ENCODE measurements around the gene ACAN.
"Not testable (repeated sequence)": the region's sequence is repeated elsewhere in the genome, so short reads cannot be mapped to it uniquely, and the experiment has no call there.

The ACAN gene

GRCh38 chr15:88904624-88905327 lies 101.5 kb downstream of the ACAN start:
- DNase-seq = peak; percentile 27

GRCh38 chr15:88905576-88905975 lies 102.3 kb downstream of the ACAN start:
- no peak for DNase-seq

- DNase-seq = no peak
Observed at GRCh38 chr15:88906130-88906529, 102.9 kb downstream of the ACAN start.

DNA sequence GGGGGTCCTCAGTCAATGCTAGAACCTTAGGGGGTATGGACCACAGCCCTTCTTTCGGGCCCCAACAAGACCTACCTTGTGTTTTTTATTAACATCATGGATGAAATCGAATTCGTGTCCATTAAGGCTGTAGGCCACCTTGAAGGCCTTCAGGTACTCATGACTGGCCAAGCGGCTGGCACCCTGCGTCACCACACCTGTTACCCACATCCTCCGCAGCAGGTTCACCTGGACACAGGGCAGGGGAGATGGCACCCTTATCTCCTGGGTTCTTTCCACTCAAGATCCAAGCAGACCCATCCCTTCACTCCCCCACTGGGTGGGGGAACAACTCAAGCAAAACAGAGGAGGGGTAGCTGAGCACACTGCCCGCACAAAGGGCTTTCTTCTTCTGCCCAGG lies 103.3 kb downstream of the ACAN start:
- no peak for DNase-seq

GRCh38 chr15:88907111-88907510 lies 103.9 kb downstream of the ACAN start:
- DNase-seq = no peak

DNA sequence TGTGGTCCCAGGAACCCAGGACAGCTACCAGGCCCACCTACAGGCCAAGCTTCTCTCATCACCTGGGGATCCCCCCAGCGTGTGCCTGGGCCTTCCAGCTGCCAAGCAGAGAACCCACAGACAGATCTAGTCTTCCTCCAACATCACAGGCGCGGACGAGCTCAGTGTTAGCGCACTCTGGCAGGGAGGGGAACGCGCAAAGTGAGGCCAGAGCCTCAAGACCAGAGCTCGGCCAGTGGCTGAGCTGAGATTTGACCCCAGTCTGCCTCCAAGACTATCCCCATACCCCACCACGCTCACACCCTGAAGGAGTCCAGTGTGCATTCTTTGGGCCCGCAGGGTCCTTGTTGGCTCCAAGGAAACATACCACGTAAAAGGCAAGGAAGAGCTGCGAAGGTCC lies 104.9 kb downstream of the ACAN start:
- no peak for DNase-seq

GRCh38 chr15:88908697-88909621 lies 105.7 kb downstream of the ACAN start:
- no peak for DNase-seq

DNA sequence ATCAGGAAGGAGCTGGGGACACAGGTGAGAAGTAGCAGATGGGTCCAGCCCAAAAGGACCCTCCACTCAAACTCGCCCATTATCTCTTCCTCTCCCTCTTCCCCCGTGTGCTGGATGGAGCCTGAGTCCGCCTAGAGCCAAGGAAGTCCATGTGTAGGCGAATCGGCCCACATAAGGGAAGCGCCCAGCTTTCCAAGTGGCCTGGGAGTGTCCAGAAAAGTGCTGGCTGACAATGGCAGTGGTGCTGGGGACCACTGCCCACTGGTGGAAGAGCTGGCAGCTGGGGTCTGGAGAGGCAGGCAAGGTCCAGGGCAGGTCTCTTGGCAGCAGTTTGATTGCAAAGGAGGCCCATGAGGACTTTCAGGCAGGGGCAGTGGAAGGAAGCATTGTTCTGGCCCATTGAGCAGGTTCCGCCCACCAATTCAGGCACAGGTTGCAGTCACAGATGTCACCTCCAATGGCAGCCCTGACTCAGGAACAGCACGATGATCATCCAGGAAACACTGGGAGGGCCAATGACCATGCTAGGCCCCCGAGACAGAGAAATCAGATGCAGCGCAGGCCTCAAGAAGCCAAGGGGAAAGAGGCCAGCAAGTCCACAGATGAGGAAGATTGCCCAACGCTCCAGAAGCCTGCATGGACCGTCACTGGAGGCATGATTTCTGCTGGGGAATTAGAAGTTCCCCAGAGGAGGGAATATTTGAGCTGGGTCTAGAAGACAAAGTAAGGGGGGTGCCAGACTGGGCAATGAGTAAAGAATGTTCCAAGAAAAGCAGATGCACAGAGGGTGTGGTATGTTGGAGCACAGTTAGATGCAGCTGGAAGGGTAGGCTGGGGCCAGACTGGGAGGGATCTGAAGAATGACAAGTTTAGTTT lies 107.0 kb downstream of the ACAN start:
- no peak for DNase-seq

DNA sequence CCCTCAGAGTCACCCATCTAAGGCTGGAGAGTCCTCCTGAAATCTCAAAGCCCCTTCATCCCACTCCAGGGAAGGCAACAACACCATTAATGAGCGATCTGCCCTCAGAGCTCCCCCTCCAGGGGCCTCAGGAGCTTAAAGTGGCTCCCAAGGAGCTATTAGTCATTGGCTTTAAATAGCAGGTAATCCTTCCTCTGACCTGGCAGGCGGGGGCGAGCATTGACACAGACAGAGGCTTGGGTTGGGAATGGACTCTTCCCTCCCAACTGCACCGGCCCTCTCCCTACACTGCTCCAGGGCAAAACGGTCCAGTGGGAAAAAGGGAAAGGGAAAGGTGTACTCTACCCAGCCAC lies 108.5 kb downstream of the ACAN start:
- DNase-seq = no peak

DNA sequence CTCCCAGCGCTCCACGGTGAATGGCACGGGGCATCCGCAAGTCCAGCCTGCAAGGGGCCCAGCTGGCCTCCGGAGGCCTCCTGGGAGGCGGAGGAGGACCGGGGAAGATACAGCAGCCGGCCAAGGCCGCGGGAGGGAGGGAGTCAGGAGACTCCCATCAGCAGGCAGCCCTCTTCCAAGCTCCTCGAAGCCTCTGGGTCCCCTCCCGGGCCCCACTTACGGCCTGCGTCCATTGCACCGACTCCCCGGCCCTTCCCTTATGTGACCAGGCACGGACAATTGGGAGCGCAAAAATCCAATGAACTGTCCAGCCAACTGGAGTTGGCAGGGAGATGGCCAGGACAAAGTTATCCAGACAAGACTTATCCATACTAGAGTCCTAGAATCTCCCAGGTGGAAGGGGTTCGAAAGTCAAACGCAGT lies 109.3 kb downstream of the ACAN start:
- DNase-seq = no peak

DNA sequence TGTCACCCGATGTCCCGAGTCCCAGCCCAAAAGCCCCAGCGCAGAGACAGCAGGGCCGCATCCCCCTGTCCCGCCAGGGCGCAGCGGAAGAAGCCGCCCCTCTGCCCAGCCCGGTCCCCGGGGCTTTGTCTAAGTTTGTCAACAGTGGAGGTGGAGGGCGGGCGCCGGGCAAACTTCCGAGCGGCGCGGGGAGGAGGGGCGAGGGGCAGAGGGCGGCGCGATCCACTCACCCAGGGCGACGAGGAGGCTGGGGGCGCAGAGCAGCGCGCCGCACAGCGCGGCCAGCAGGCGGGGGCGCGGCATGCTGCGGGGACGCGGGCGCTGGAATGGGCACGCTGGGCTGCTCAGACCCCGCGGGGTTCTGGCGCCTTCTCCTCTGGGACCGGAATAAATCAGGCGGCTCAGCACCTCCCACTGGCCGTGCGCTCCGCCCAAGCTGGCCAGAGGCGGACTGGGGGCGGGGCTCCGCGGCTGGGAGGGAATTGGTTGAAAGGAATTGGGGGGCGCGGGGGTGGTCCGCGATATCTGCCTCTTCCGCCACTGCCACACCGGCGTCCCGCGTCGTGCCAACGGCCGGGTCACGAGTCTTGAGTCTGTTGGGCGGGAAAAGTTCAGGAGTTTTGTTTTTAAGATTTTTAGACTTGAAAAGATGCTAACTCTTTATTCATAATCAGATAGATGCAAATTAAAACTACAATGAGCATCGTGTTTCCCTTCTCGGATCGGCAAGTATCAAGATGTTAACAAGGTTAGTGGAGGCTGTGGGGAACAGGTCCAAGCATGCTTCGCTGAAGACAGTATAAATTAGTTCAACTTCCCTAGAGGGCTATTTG lies 110.0 kb downstream of the ACAN start, which contains the start of gene MFGE8:
TSS of gene MFGE8 (minus strand) at position 363 of the 833 bp plus-strand sequence. CDS start at position 303, 60 bp downstream.
- DNase-seq = peak; percentile 72

DNA sequence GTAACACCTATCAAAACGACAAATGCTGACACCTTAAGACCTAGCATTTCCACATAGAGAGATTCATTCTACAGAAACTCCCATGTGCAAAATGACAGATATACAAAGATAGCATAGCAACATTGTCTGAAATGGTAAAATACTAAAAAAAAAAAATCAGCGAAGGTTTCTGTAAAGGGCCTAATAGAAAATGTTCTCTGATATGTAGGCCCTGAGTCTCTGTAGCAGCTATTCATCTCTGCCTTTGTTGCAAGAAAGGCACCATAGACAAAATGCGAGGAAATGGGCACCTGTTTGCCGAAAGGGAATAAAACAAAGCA lies 110.6 kb downstream of the ACAN start:
- no peak for DNase-seq

DNA sequence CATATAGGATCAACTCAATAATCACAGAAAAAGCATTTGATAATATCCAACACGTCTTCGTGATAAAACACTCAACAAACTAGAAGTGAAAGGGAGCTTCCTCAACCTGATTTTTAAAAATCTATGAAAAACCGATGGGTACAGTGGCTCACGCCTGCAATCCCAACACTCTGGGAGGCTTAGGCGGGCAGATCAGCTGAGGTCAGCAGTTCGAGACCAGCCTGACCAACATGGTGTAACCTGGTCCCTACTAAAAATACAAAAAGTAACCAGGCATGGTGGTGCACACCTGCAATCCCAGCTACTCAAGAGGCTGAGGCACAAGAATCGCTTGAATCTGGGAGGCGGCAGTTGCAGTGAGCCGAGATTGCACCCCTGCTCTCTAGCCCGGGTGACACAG lies 112.1 kb downstream of the ACAN start:
- no peak for DNase-seq

DNA sequence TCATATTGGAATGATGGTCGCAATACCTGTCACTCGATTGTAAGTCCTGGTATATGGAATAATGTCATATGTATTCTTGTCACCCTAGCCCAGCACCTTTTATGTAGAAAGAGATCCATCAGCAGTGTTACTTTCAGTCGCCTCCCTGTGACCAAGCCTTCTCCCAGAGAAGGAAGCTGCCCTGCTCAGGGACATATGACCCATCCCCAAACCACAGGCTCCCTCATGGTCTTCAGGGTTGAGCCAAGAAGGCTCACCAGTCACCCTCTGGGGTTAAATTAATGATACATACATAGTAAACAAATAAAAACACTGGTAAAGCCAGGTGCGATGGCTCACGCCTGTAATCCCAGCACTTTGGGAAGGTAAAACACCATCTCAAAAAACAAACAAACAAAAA lies 114.5 kb downstream of the ACAN start:
- DNase-seq = no peak

GRCh38 chr15:88918738-88919137 lies 115.5 kb downstream of the ACAN start:
- DNase-seq = no peak

DNA sequence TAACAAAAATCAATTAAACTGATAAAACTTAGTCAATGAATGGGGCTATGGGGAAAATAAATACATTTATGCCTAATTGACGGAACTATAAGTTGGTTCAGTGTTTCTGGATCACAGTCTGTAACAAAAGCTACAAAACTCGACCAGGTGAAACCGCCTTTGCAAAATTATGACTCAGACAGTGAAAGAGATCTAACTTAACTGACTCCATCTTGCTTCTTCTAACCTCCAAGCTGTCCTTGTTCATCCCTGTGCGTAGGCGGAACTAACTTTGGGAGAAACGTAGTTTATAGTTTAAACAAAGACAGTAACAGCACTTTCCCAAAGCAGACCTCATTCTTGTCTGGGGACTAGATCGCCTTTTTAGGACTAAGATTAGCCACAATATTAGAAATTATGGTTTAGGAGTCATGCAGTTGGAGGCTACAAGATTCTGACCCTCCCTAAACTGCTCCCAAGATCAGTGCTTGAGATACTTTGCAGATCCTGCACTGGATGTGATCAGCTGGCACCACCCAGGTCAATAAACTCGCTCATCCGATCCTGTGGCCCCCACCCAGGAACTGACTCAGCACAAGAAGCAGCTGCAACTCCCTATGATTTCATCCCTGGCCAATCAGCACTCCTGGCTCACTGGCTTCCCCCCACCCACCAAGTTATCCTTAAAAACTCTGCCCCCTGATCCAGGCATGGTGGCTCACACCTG lies 117.1 kb downstream of the ACAN start:
- DNase-seq = no peak

DNA sequence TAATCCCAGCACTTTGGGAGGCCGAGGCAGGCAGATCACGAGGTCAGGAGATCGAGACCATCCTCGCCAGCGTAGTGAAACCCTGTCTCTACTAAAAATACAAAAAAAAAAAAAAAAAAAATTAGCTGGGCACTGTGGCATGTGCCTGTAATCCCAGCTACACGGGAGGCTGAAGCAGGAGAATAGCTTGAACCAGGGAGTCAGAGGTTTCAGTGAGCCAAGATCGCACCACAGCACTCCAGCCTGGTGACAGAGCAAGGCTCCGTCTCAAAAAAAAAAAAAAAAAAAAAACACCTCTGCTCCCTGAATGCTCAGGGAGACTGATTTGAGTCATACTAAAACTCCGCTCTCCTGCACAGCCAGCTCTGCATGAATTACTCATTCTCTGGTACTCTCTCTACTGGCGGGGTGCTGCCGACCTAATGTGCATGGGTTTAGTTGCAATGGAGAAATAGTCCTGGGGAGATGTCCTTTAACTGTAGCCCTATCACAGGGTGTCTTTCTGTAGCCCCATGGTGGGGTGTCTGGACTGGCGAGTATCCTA lies 117.7 kb downstream of the ACAN start:
- not testable (repeated sequence) for DNase-seq

All from NCI-H526 treated with DMSO at 0.1 percent for 48 hours (cell line).